IPS-15b (cell line): ENCODE results near the gene VPS41.

Experiments
- H3K27me3 ChIP-seq: one replicate; pipeline ENCODE4 v1.6.1; 2013; ENCODE audit warnings: low read length; ENCODE audit not compliant: control insufficient read depth, insufficient read depth
- H3K36me3 ChIP-seq: one replicate; pipeline ENCODE4 v1.6.1; 2013; ENCODE audit warnings: low read length; ENCODE audit not compliant: control insufficient read depth, insufficient read depth
- H3K4me1 ChIP-seq: one replicate; pipeline ENCODE4 v1.6.1; 2013; ENCODE audit warnings: mild to moderate bottlenecking, low read length; ENCODE audit not compliant: control insufficient read depth, insufficient read depth
- H3K4me3 ChIP-seq: one replicate; pipeline ENCODE4 v1.5.1; 2013; ENCODE audit warnings: low read depth, low read length
- H3K9ac ChIP-seq: one replicate; pipeline ENCODE4 v1.6.1; 2013; ENCODE audit warnings: low read depth, mild to moderate bottlenecking, low read length
- H3K9me3 ChIP-seq: one replicate; pipeline ENCODE4 v1.6.1; 2013; ENCODE audit warnings: mild to moderate bottlenecking, low read length; ENCODE audit not compliant: control insufficient read depth, insufficient read depth

Gene VPS41

GRCh38 chr7:38825721-38826440 is 83.1 kb downstream of the VPS41 start:
- no peak overlapping the region for H3K4me3 ChIP-seq
- H3K9me3 ChIP-seq = no peaks in the 10 kb centered on the region
- no peaks in the 10 kb centered on the region for H3K4me1 ChIP-seq
- H3K36me3 ChIP-seq = no peaks in the 10 kb centered on the region
- no peak overlapping the region for H3K9ac ChIP-seq
- no peaks in the 10 kb centered on the region for H3K27me3 ChIP-seq

DNA sequence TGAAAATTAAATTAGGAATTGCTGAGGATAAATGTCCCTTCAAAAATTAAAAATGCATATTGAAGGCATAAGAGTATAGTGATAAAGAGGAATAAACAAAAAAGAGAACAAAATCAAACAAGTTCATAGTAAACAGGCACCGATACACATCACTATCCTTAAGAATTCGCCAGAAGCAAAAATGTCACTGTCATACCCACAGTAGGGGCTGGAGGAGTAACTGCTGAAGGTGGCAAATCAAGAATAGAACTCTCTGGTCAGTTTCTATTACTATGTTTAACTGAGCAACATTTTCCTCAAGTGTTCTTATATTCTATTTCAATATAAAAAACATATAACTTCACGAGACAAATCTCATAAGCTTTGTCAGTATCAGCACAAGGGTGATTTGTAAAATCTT is 84.0 kb downstream of the VPS41 start:
- Histone ChIP-seq H3K4me3 (no peak overlapping the region), H3K9me3 (no peaks in the 10 kb centered on the region), H3K36me3 (no peaks in the 10 kb centered on the region), H3K4me1 (no peaks in the 10 kb centered on the region), H3K27me3 (no peaks in the 10 kb centered on the region), H3K9ac (no peak overlapping the region)

GRCh38 chr7:38822549-38822948 is 86.4 kb downstream of the VPS41 start:
- Histone ChIP-seq H3K36me3 (no peaks in the 10 kb centered on the region), H3K9ac (no peak overlapping the region)

DNA sequence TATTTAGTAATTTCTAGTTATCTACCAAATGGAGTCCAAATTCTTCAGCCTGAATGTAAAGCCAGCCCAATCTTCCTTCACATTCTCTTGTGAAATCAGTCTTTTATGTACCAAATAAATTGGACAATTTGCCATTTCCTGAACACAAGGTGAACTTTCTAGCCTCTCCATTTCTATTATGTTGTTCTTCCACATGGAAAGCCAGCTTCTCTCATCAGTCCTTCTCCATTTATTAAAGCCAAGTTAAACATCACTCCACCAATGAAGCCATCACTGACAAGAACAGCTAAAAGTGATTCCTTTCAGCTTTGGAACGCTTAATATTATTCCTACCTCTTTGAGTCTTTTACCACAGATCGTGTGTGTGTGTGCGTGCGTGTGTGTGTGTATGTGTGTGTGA is 88.4 kb downstream of the VPS41 start:
- H3K9ac ChIP-seq = no peak overlapping the region
- H3K4me1 ChIP-seq = no peaks in the 10 kb centered on the region
- H3K9me3 ChIP-seq = no peaks in the 10 kb centered on the region
- H3K27me3 ChIP-seq = no peaks in the 10 kb centered on the region
- H3K36me3 ChIP-seq = no peaks in the 10 kb centered on the region
- H3K4me3 ChIP-seq = no peak overlapping the region

More at GRCh38 chr7:38822549-38822948, 86.4 kb downstream of the VPS41 start:
- Histone ChIP-seq H3K4me1 (no peaks in the 10 kb centered on the region), H3K9me3 (no peaks in the 10 kb centered on the region), H3K27me3 (no peaks in the 10 kb centered on the region), H3K4me3 (no peak overlapping the region)

DNA sequence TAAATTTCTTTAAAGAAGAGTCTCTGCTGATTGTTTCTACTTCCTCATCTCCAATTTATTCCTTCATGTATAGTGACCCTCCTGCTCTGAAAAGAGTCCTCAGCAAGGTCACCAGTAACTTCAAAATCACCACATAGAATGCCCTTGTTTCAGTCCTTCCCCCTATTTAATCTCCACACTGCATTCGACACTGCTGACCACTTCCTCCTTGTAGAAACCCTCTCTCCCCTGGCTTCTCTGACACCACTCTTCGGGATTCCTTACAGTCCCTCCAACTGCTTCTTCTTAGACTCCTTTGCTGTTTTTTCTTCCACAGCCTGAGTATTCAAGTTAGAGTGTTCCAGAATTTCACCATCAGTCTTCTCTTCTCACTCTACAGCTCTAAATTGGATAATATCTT is 89.5 kb downstream of the VPS41 start:
- Histone ChIP-seq H3K27me3 (no peaks in the 10 kb centered on the region), H3K36me3 (no peaks in the 10 kb centered on the region), H3K4me3 (no peak overlapping the region), H3K9ac (no peak overlapping the region), H3K9me3 (no peaks in the 10 kb centered on the region), H3K4me1 (no peaks in the 10 kb centered on the region)

DNA sequence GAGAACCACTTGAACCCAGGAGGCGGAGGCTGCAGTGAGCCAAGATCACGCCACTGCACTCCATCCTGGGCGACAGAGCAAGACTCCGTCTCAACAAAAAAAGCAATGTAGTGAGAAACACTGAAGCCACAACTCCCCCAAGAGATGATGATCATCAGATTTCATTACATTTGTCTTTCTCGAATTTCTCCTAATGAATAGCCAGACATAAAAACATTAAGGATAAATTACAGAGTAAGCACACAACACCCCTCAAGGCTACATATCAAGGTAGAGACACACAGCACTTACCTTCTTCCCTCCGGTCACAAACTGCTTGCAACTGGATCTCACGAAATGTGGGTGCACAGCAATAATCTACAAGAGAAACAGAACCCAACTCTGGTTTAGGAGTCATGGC is 91.5 kb downstream of the VPS41 start:
- no peaks in the 10 kb centered on the region for H3K4me1 ChIP-seq
- no peaks in the 10 kb centered on the region for H3K9me3 ChIP-seq
- H3K27me3 ChIP-seq = no peaks in the 10 kb centered on the region
- H3K4me3 ChIP-seq = no peak overlapping the region
- no peaks in the 10 kb centered on the region for H3K36me3 ChIP-seq
- H3K9ac ChIP-seq = no peak overlapping the region

DNA sequence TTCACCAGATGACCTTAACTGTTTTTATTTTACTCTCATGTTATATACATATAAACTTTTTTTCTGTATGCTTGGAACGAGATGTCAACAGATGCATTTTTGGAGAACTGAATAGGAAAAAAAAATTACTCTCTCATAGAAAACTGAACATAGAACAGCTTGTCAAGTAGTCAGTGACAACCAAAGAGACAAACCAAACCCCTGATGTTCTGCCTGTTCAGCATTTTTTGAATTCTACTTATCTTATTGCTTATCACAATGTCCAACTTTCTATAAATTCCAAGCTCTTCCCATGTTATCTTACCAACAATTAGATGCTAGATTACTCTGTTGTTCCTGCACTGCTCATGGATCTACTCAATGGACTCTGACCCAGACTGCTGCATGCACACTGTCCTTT is 95.2 kb downstream of the VPS41 start:
- no peaks in the 10 kb centered on the region for H3K36me3 ChIP-seq
- no peaks in the 10 kb centered on the region for H3K4me1 ChIP-seq
- H3K9me3 ChIP-seq = no peaks in the 10 kb centered on the region
- H3K9ac ChIP-seq = no peak overlapping the region
- no peaks in the 10 kb centered on the region for H3K27me3 ChIP-seq
- H3K4me3 ChIP-seq = no peak overlapping the region

DNA sequence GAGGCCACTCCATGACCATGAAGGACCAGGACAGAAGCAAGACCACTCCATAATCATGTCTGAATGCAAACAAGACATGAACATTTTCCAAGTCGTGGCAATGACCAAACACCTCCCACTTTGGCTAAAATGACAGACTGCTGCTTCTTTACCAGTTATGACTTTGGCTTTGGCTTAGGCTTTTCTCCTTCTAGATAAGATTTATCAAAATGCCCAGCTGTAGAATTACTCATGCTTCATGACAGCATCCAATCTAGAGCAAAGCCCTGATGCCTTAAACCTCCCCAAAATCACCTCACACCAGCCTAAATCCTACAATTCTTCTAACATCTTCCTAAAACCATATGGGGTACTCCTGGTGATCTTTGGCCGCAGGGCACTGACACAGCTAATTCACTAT is 102.1 kb downstream of the VPS41 start:
- Histone ChIP-seq H3K27me3 (no peaks in the 10 kb centered on the region), H3K9me3 (no peaks in the 10 kb centered on the region), H3K9ac (no peak overlapping the region), H3K4me3 (no peak overlapping the region), H3K4me1 (no peaks in the 10 kb centered on the region), H3K36me3 (no peaks in the 10 kb centered on the region)

GRCh38 chr7:38801786-38802185 is 107.2 kb downstream of the VPS41 start:
- H3K9me3 ChIP-seq = no peaks in the 10 kb centered on the region
- no peaks in the 10 kb centered on the region for H3K36me3 ChIP-seq
- H3K4me1 ChIP-seq = peaks cover 3% of the 10 kb centered on the region

GRCh38 chr7:38798552-38799267 is 110.3 kb downstream of the VPS41 start:
- Histone ChIP-seq H3K4me1 (peaks cover 3% of the 10 kb centered on the region), H3K4me3 (no peak overlapping the region), H3K36me3 (no peaks in the 10 kb centered on the region), H3K27me3 (no peaks in the 10 kb centered on the region), H3K9me3 (no peaks in the 10 kb centered on the region), H3K9ac (no peak overlapping the region)

More at GRCh38 chr7:38801786-38802185, 107.2 kb downstream of the VPS41 start:
- H3K27me3 ChIP-seq = no peaks in the 10 kb centered on the region
- no peak overlapping the region for H3K9ac ChIP-seq
- no peak overlapping the region for H3K4me3 ChIP-seq

DNA sequence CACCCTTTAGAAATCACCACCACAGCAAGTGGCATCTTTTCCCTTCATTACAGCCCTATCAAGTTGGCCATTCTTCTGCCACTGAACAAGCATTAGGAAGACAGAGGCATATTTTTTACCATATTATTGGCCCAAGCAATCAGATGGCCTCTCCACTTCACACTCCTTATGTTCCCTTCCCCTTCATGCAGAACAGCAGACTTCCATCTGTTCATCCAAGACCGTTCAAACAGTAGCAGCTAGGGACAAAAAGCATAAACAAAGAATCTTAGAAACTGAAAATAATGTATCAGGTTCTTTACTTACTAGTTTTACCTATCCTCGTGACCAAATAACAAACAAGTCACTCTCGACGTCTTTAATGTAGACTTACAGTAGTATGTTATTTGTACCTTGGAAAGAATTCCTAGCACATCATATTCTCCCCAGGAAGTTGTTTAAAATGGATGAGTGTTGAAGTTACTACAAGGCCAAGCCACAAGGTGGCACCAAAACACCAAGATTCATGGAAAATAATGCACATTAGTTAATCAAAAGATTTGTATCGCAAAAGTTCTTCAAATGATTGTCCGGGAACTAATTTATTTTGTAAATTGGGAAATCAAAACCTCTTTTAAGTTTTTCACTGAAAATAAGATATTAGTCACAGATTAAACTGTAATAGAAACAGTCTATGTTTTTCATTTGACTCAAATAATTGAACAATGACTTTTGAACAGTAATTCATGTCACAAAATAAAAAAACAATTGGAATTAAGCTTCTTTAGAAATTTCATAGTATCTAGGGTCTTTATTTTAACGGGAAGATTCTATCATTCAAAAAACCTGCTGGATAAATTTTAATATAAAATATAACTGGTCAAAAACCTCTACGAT is 112.1 kb downstream of the VPS41 start:
- no peak overlapping the region for H3K9ac ChIP-seq
- no peaks in the 10 kb centered on the region for H3K27me3 ChIP-seq
- peaks cover 3% of the 10 kb centered on the region for H3K4me1 ChIP-seq
- H3K36me3 ChIP-seq = no peaks in the 10 kb centered on the region
- no peak overlapping the region for H3K4me3 ChIP-seq
- no peaks in the 10 kb centered on the region for H3K9me3 ChIP-seq
